Measurements from ENCODE around the gene SHISAL2A. TPM values are rescaled to one million over a fixed set of nuclear protein-coding genes. Genes with fewer than 3 reads are reported as not detected.
"Not testable (repeated sequence)": the region's sequence is repeated elsewhere in the genome, so short reads cannot be mapped to it uniquely, and the experiment has no call there.

The SHISAL2A gene
- total RNA-seq, 2 donors from 2014 or later: 2.8 to 5.3 TPM

GRCh38 chr1:52691821-52692220, 58.9 kb downstream of the SHISAL2A start:
- no peak for ATAC-seq
- no peak for DNase-seq (ENCODE audit: low spot score)
- Mint-ChIP-seq H3K4me3 (no peak overlapping the region), H3K27ac (no peak overlapping the region), H3K36me3 (peaks cover 15% of the 10 kb centered on the region), H3K4me1 (ENCODE audit: low read depth in 2 of 2) (peaks cover 0 to 8% of the 10 kb centered on the region in 2 donors), H3K27me3 (no peaks in the 10 kb centered on the region), H3K9me3 (no peaks in the 10 kb centered on the region)

- DNase-seq (ENCODE audit: low spot score) (no peak), ATAC-seq (no peak)
- no peak overlapping the region for H3K27ac Mint-ChIP-seq
- peaks cover 8% of the 10 kb centered on the region for H3K36me3 Mint-ChIP-seq
- H3K4me1 Mint-ChIP-seq (ENCODE audit: low read depth in 2 of 2): peaks cover 2 to 15% of the 10 kb centered on the region in 2 donors
- no peak overlapping the region for H3K4me3 Mint-ChIP-seq
- H3K27me3 Mint-ChIP-seq: no peaks in the 10 kb centered on the region
- no peaks in the 10 kb centered on the region for H3K9me3 Mint-ChIP-seq
These were observed 59.7 kb downstream of the SHISAL2A start for GRCh38 chr1:52692697-52693096.

GRCh38 chr1:52693351-52693750, 60.4 kb downstream of the SHISAL2A start:
- H3K4me3 Mint-ChIP-seq; DNase-seq (ENCODE audit: low spot score); H3K27me3 Mint-ChIP-seq; H3K27ac Mint-ChIP-seq; H3K9me3 Mint-ChIP-seq; H3K36me3 Mint-ChIP-seq; ATAC-seq: not testable (repeated sequence)
- H3K4me1 Mint-ChIP-seq (ENCODE audit: low read depth in 2 of 2): peaks cover 7 to 16% of the 10 kb centered on the region in 2 donors

- ATAC-seq: no peak
- no peaks in the 10 kb centered on the region for H3K9me3 Mint-ChIP-seq
These were observed 60.9 kb downstream of the SHISAL2A start for GRCh38 chr1:52693843-52694242.

GRCh38 chr1:52695627-52696026, 62.7 kb downstream of the SHISAL2A start:
- no peak for DNase-seq (ENCODE audit: low spot score)
- no peaks in the 10 kb centered on the region for H3K27me3 Mint-ChIP-seq
- peaks cover 8% of the 10 kb centered on the region for H3K36me3 Mint-ChIP-seq
- peaks cover 10 to 20% of the 10 kb centered on the region in 2 donors for H3K4me1 Mint-ChIP-seq (ENCODE audit: low read depth in 2 of 2)
- ATAC-seq: no peak
- H3K9me3 Mint-ChIP-seq: no peaks in the 10 kb centered on the region
- H3K4me3 Mint-ChIP-seq: no peak overlapping the region
- H3K27ac Mint-ChIP-seq: no peak overlapping the region

More at GRCh38 chr1:52693843-52694242, 60.9 kb downstream of the SHISAL2A start:
- no peak overlapping the region for H3K4me3 Mint-ChIP-seq
- no peak for DNase-seq (ENCODE audit: low spot score)
- H3K27ac Mint-ChIP-seq: no peak overlapping the region
- H3K27me3 Mint-ChIP-seq: no peaks in the 10 kb centered on the region
- H3K36me3 Mint-ChIP-seq: peaks cover 8% of the 10 kb centered on the region
- peaks cover 10 to 20% of the 10 kb centered on the region in 2 donors for H3K4me1 Mint-ChIP-seq (ENCODE audit: low read depth in 2 of 2)

- peak within 1 kb of the TSS; percentile 90 for H3K4me3 Mint-ChIP-seq
- H3K27ac Mint-ChIP-seq: peak within 1 kb of the TSS; percentile 77 to 87
- no peaks in the 10 kb centered on the region for H3K27me3 Mint-ChIP-seq
- no peaks in the 10 kb centered on the region for H3K9me3 Mint-ChIP-seq
- H3K4me1 Mint-ChIP-seq (ENCODE audit: low read depth in 2 of 2): peaks cover 15 to 24% of the 10 kb centered on the region in 2 donors
- DNase-seq (ENCODE audit: low spot score) (peak; percentile 76), ATAC-seq (peak; percentile 67 to 77)
- H3K36me3 Mint-ChIP-seq: no peaks in the 10 kb centered on the region
These were observed 65.1 kb downstream of the SHISAL2A start, which contains the start of gene COA7 for GRCh38 chr1:52697795-52698674. TSS of gene COA7 (minus strand) at chr1:52698347. CDS start at chr1:52698326, 21 bp downstream.

- no peaks in the 10 kb centered on the region for H3K36me3 Mint-ChIP-seq
- H3K4me1 Mint-ChIP-seq (ENCODE audit: low read depth in 2 of 2): peaks cover 16 to 21% of the 10 kb centered on the region in 2 donors
- peaks cover under 1 to 9% of the 10 kb centered on the region in 2 donors for H3K27me3 Mint-ChIP-seq
- DNase-seq (ENCODE audit: low spot score) (peak; percentile 89), ATAC-seq (peak; percentile 94)
- H3K9me3 Mint-ChIP-seq: no peaks in the 10 kb centered on the region
- H3K27ac Mint-ChIP-seq: peak overlapping the region; percentile 90 to 94
- peak overlapping the region; percentile 89 for H3K4me3 Mint-ChIP-seq
These were observed 70.2 kb downstream of the SHISAL2A start for GRCh38 chr1:52702886-52703787.

GRCh38 chr1:52706136-52706670, 73.2 kb downstream of the SHISAL2A start:
- ATAC-seq (no peak), DNase-seq (ENCODE audit: low spot score) (no peak)
- Mint-ChIP-seq H3K4me3 (no peak overlapping the region), H3K9me3 (no peaks in the 10 kb centered on the region), H3K4me1 (ENCODE audit: low read depth in 2 of 2) (peaks cover 12 to 17% of the 10 kb centered on the region in 2 donors), H3K27ac (peak overlapping the region in 1 of 2 donors; percentile 5), H3K27me3 (peaks cover 6 to 15% of the 10 kb centered on the region in 2 donors), H3K36me3 (no peaks in the 10 kb centered on the region)

Other genes with a start within 250 kb of the SHISAL2A start
- gene ORC1, start 228.7 kb upstream of the SHISAL2A start, total RNA-seq: 10 to 100 TPM; 20.7 to 56.4 TPM
- gene PRPF38A, start 228.6 kb upstream of the SHISAL2A start, total RNA-seq: 100 to 1,000 TPM in 1 of 2 donors, 10 to 100 TPM in 1; 94.7 to 105 TPM
- gene TUT4, start 80.1 kb upstream of the SHISAL2A start, total RNA-seq: 10 to 100 TPM; 50.7 to 85.8 TPM
- gene GPX7, start 30.8 kb upstream of the SHISAL2A start, total RNA-seq: 10 to 100 TPM; 17.3 to 23.2 TPM
- gene COA7, start 65.2 kb downstream of the SHISAL2A start, total RNA-seq: 10 to 100 TPM; 18.8 to 39.9 TPM
- gene ZYG11B, start 93.3 kb downstream of the SHISAL2A start, total RNA-seq: 1 to 10 TPM; 5.8 to 8.3 TPM
- 1 to 10 TPM in 1 of 2 donors, under 1 TPM in 1; 0.07 to 1.0 TPM for gene ZYG11A, start 209.6 kb downstream of the SHISAL2A start, total RNA-seq

Data from natural killer cell treated with Interleukin-12 subunit alpha and Interleukin-12 subunit beta and Interleukin-15 and Interleukin-18, amount 100 ng/mL, for 72 hours (primary cell).